Neural crest cell (in vitro differentiated cells): ENCODE measurements around the gene GARNL3. TPM values are rescaled to one million over a fixed set of nuclear protein-coding genes. Genes with fewer than 3 reads are reported as not detected.

Experiments used
- DNase-seq: peaks from one replicate; pipeline ENCODE4 v3.0.0; 2021; ENCODE audit warnings: low read depth, mixed read lengths, low spot score
- H3K27ac Mint-ChIP-seq: one replicate; pipeline ENCODE4 v1.8.0; 2021; ENCODE audit warnings: mild to moderate bottlenecking, mixed read lengths; ENCODE audit not compliant: unreplicated experiment
- H3K27me3 Mint-ChIP-seq: 2 replicates; pipeline ENCODE4 v1.8.0; 2021; ENCODE audit warnings: low read depth, mild to moderate bottlenecking, mixed read lengths
- H3K36me3 Mint-ChIP-seq: 2 replicates; pipeline ENCODE4 v1.8.0; 2021; ENCODE audit warnings: low read depth, mild to moderate bottlenecking, mixed read lengths
- H3K4me1 Mint-ChIP-seq: 2 replicates; pipeline ENCODE4 v1.8.0; 2021; ENCODE audit warnings: mixed read lengths
- H3K4me3 Mint-ChIP-seq: one replicate; pipeline ENCODE4 v1.8.0; 2021; ENCODE audit warnings: mild to moderate bottlenecking, mixed read lengths
- H3K9me3 Mint-ChIP-seq: 2 replicates; pipeline ENCODE4 v1.8.0; 2021; ENCODE audit warnings: mixed read lengths
- CTCF ChIP-seq: fragments of 200-600 bp; sonication (generic); conservative IDR thresholded peaks from 2 replicates; pipeline ENCODE4 v1.5.0; 2021; ENCODE audit warnings: antibody characterized with exemption, mild to moderate bottlenecking
- total RNA-seq: library from RNA; stranded (reverse); gene quantifications from 2 replicates; pipeline ENCODE4 v1.2.1, GENCODE V29; 2021

GARNL3 gene
- total RNA-seq, 1 donor from 2014 or later, result 10.3 TPM

- Mint-ChIP-seq H3K36me3 (no peaks in the 10 kb centered on the region), H3K27ac (peak overlapping the region; percentile 19), H3K4me3 (peak overlapping the region; percentile 49), H3K9me3 (no peaks in the 10 kb centered on the region), H3K27me3 (no peaks in the 10 kb centered on the region), H3K4me1 (peaks cover 5% of the 10 kb centered on the region)
- DNase-seq, result no peak
- no peak for TF ChIP-seq CTCF
Observed at GRCh38 chr9:127407492-127407843, 142.9 kb downstream of the GARNL3 start.

GRCh38 chr9:127411122-127411521, 146.5 kb downstream of the GARNL3 start:
- DNase-seq, result no peak
- TF ChIP-seq CTCF, result no peak
- no peaks in the 10 kb centered on the region for H3K9me3 Mint-ChIP-seq
- no peaks in the 10 kb centered on the region for H3K36me3 Mint-ChIP-seq
- no peak overlapping the region for H3K27ac Mint-ChIP-seq
- H3K27me3 Mint-ChIP-seq, result no peaks in the 10 kb centered on the region
- H3K4me3 Mint-ChIP-seq, result no peak overlapping the region
- H3K4me1 Mint-ChIP-seq, result peaks cover 18% of the 10 kb centered on the region

- Mint-ChIP-seq H3K27ac (peak overlapping the region; percentile 13), H3K4me3 (no peak overlapping the region)
- no peak for TF ChIP-seq CTCF
Observed at GRCh38 chr9:127415141-127415540, 150.6 kb downstream of the GARNL3 start.

GRCh38 chr9:127415657-127416056, 151.1 kb downstream of the GARNL3 start:
- DNase-seq, result no peak
- Mint-ChIP-seq H3K4me1 (peaks cover 21% of the 10 kb centered on the region), H3K4me3 (no peak overlapping the region), H3K27me3 (no peaks in the 10 kb centered on the region), H3K36me3 (no peaks in the 10 kb centered on the region), H3K27ac (no peak overlapping the region), H3K9me3 (no peaks in the 10 kb centered on the region)
- TF ChIP-seq CTCF, result no peak

More at GRCh38 chr9:127415141-127415540, 150.6 kb downstream of the GARNL3 start:
- Mint-ChIP-seq H3K4me1 (peaks cover 21% of the 10 kb centered on the region), H3K36me3 (no peaks in the 10 kb centered on the region), H3K9me3 (no peaks in the 10 kb centered on the region), H3K27me3 (no peaks in the 10 kb centered on the region)
- DNase-seq, result no peak

- no peak for TF ChIP-seq CTCF
- no peak for DNase-seq
- Mint-ChIP-seq H3K27ac (no peak overlapping the region), H3K4me1 (peaks cover 19% of the 10 kb centered on the region), H3K4me3 (no peak overlapping the region), H3K36me3 (no peaks in the 10 kb centered on the region), H3K9me3 (no peaks in the 10 kb centered on the region), H3K27me3 (no peaks in the 10 kb centered on the region)
Observed at GRCh38 chr9:127417131-127418036, 152.8 kb downstream of the GARNL3 start.
